Endothelial cell of umbilical vein (primary cell): ENCODE results near the gene NUDT16L1.

ENCODE experiments used
- EZH2 ChIP-seq: IDR thresholded peaks from 2 replicates; pipeline ENCODE4 v1.6.1; 2012; ENCODE audit warnings: borderline replicate concordance, low read depth, mild to moderate bottlenecking, moderate library complexity, low read length, inconsistent platforms; ENCODE audit not compliant: severe bottlenecking
- FOS ChIP-seq: IDR thresholded peaks from 2 replicates; pipeline ENCODE4 v1.6.1; 2011; ENCODE audit warnings: mild to moderate bottlenecking, low read length, moderate library complexity, borderline replicate concordance; ENCODE audit not compliant: insufficient read depth
- GATA2 ChIP-seq: IDR thresholded peaks from 2 replicates; pipeline ENCODE4 v1.7.0; 2011; ENCODE audit warnings: low read depth, mild to moderate bottlenecking, moderate library complexity, mixed read lengths, low read length; ENCODE audit not compliant: insufficient read length, insufficient read depth
- JUN ChIP-seq: IDR thresholded peaks from 2 replicates; pipeline ENCODE4 v1.6.1; 2011; ENCODE audit warnings: borderline replicate concordance, low read depth; ENCODE audit not compliant: insufficient read length, insufficient read depth
- POLR2A ChIP-seq: IDR thresholded peaks from 2 replicates; pipeline ENCODE4 v1.6.1; 2012; ENCODE audit warnings: low read depth, mild to moderate bottlenecking, control low read depth, low read length
- POLR2AphosphoS5 ChIP-seq: IDR thresholded peaks from 2 replicates; pipeline ENCODE4 v1.6.1; 2012; ENCODE audit warnings: low read depth, mild to moderate bottlenecking, control low read depth, low read length, moderate library complexity; ENCODE audit not compliant: insufficient read depth
- TF ChIP-seq, protein P1 (sequence below), 2 donors: IDR thresholded peaks; 1 replicate in 1 of 2; 2 replicates in 1 of 2; pipeline ENCODE4 v1.5.1; 2011; ENCODE audit warnings: low read length in 2 of 2, mild to moderate bottlenecking in 2 of 2, moderate library complexity in 2 of 2, control low read depth in 1 of 2, inconsistent platforms in 1 of 2, low read depth in 1 of 2; ENCODE audit not compliant: insufficient read depth in 1 of 2; ENCODE audit errors: extremely low read depth in 1 of 2
- TF ChIP-seq, protein P2 (sequence below): IDR thresholded peaks from 2 replicates; pipeline ENCODE4 v1.6.1; 2011; ENCODE audit not compliant: insufficient read depth, insufficient read length

DNA sequence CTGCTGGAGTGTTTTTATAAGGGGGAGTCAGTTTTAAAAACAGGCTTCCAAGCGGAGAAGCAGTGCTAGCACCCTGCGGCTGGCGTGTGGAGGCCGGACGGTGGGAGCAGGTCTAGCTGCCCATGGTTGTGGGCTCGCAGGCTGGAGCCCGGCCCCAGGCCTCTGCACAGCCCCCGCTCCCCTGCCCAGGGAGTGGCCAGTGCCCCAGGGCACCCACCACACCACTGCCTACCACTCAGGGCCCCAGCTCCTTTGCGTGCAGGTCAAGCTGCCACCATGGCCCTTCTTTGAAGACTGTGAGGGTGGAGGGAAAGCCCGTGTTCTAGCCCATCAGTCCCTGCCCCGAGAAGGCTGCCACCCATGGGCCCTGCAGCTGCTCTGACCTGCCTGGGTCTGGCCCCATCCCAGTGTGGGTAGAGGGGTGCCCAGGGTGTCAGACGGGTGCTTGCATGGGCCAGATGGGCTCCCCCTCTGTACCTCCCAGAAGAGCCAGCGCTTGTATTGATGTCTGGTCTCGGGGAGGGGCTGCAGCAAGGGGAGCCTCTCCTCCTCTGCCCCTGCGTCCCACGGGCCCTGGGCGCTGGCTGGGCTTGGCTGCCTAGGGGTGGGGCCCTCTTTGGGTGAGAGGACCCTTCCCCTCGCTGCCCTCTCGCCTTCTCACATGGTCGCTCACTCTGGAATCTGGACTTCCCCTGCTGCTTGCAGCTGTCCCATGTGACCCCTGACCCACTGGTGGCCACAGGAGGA is 1.5 kb upstream of the NUDT16L1 start:
- no peak for TF ChIP-seq EZH2
- TF ChIP-seq, protein P1, sequence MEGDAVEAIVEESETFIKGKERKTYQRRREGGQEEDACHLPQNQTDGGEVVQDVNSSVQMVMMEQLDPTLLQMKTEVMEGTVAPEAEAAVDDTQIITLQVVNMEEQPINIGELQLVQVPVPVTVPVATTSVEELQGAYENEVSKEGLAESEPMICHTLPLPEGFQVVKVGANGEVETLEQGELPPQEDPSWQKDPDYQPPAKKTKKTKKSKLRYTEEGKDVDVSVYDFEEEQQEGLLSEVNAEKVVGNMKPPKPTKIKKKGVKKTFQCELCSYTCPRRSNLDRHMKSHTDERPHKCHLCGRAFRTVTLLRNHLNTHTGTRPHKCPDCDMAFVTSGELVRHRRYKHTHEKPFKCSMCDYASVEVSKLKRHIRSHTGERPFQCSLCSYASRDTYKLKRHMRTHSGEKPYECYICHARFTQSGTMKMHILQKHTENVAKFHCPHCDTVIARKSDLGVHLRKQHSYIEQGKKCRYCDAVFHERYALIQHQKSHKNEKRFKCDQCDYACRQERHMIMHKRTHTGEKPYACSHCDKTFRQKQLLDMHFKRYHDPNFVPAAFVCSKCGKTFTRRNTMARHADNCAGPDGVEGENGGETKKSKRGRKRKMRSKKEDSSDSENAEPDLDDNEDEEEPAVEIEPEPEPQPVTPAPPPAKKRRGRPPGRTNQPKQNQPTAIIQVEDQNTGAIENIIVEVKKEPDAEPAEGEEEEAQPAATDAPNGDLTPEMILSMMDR (IDR thresholded peaks at IDR 0.05; ENCODE audit: extremely low read depth in 1 of 2, insufficient read depth in 1 of 2, low read depth in 1 of 2, low read length in 2 of 2): no peak
- no peak for TF ChIP-seq POLR2A
- TF ChIP-seq POLR2AphosphoS5: no peak
- TF ChIP-seq GATA2: no peak
- TF ChIP-seq, protein P2, sequence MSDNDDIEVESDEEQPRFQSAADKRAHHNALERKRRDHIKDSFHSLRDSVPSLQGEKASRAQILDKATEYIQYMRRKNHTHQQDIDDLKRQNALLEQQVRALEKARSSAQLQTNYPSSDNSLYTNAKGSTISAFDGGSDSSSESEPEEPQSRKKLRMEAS: no peak
- TF ChIP-seq JUN: no peak
- TF ChIP-seq FOS: no peak
